Breast epithelium (tissue), 3 donors: Measurements from ENCODE around the gene LARP4.

ENCODE experiments used
- POLR2A ChIP-seq: fragments of 450-650 bp; IDR thresholded peaks from one replicate; pipeline ENCODE4 v1.6.1; 2016; ENCODE audit warnings: antibody characterized with exemption, mild to moderate bottlenecking, moderate library complexity
- TF ChIP-seq, protein P1 (sequence below), 3 donors: fragments of 450-650 bp; IDR thresholded peaks; one replicate each; pipeline ENCODE4 v1.5.1; 2016 to 2017; ENCODE audit warnings: antibody characterized with exemption in 3 of 3, mild to moderate bottlenecking in 3 of 3, moderate library complexity in 3 of 3

- TF ChIP-seq, protein P1, sequence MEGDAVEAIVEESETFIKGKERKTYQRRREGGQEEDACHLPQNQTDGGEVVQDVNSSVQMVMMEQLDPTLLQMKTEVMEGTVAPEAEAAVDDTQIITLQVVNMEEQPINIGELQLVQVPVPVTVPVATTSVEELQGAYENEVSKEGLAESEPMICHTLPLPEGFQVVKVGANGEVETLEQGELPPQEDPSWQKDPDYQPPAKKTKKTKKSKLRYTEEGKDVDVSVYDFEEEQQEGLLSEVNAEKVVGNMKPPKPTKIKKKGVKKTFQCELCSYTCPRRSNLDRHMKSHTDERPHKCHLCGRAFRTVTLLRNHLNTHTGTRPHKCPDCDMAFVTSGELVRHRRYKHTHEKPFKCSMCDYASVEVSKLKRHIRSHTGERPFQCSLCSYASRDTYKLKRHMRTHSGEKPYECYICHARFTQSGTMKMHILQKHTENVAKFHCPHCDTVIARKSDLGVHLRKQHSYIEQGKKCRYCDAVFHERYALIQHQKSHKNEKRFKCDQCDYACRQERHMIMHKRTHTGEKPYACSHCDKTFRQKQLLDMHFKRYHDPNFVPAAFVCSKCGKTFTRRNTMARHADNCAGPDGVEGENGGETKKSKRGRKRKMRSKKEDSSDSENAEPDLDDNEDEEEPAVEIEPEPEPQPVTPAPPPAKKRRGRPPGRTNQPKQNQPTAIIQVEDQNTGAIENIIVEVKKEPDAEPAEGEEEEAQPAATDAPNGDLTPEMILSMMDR (IDR thresholded peaks at IDR 0.05): no peak
- TF ChIP-seq POLR2A: no peak
Observed at GRCh38 chr12:50528800-50529199, 128.1 kb downstream of the LARP4 start.
